ENCODE measurements around the gene FRMD5.

FRMD5 gene

GRCh38 chr15:44093836-44094235 lies 101.2 kb downstream of the FRMD5 start:
- no peak for ATAC-seq
- DNase-seq = no peak

- no peak for ATAC-seq
- DNase-seq = no peak
Measured at GRCh38 chr15:44092221-44092620, 102.8 kb downstream of the FRMD5 start.

- no peak for ATAC-seq
- no peak for DNase-seq
Measured at GRCh38 chr15:44087578-44088465, 107.2 kb downstream of the FRMD5 start.

- DNase-seq (no peak), ATAC-seq (no peak)
Measured at GRCh38 chr15:44084770-44085169, 110.3 kb downstream of the FRMD5 start.

GRCh38 chr15:44084171-44084570 lies 110.9 kb downstream of the FRMD5 start:
- ATAC-seq (no peak), DNase-seq (no peak)

GRCh38 chr15:44082558-44083157 lies 112.4 kb downstream of the FRMD5 start:
- no peak for DNase-seq
- ATAC-seq = no peak

- no peak for DNase-seq
- no peak for ATAC-seq
Measured at GRCh38 chr15:44081026-44082013, 113.8 kb downstream of the FRMD5 start.

GRCh38 chr15:44075535-44075934 lies 119.5 kb downstream of the FRMD5 start:
- ATAC-seq (no peak), DNase-seq (no peak)

GRCh38 chr15:44069489-44069888 lies 125.6 kb downstream of the FRMD5 start:
- ATAC-seq = peak; percentile 55
- DNase-seq = no peak

GRCh38 chr15:44068347-44068746 lies 126.7 kb downstream of the FRMD5 start:
- no peak for DNase-seq
- no peak for ATAC-seq

- DNase-seq (peak; percentile 79), ATAC-seq (peak; percentile 65)
Measured at GRCh38 chr15:44066211-44066827, 128.8 kb downstream of the FRMD5 start.

GRCh38 chr15:44064706-44065105 lies 130.4 kb downstream of the FRMD5 start:
- no peak for ATAC-seq
- DNase-seq = no peak

- no peak for DNase-seq
- no peak for ATAC-seq
Measured at GRCh38 chr15:44058126-44058525, 136.9 kb downstream of the FRMD5 start.

- no peak for ATAC-seq
- DNase-seq = no peak
Measured at GRCh38 chr15:44045661-44046060, 149.4 kb downstream of the FRMD5 start.

- no peak for DNase-seq
- ATAC-seq = peak; percentile 79
Measured at GRCh38 chr15:44045217-44045616, 149.9 kb downstream of the FRMD5 start.

GRCh38 chr15:44038755-44039191 lies 156.3 kb downstream of the FRMD5 start:
- DNase-seq (no peak), ATAC-seq (no peak)

- no peak for DNase-seq
- ATAC-seq = no peak
Measured at GRCh38 chr15:44035781-44036699, 159.0 kb downstream of the FRMD5 start.

- ATAC-seq (no peak), DNase-seq (no peak)
Measured at GRCh38 chr15:44034933-44035624, 160.0 kb downstream of the FRMD5 start.

GRCh38 chr15:44034334-44034733 lies 160.7 kb downstream of the FRMD5 start:
- no peak for DNase-seq
- no peak for ATAC-seq

GRCh38 chr15:44033894-44034293 lies 161.2 kb downstream of the FRMD5 start:
- DNase-seq = no peak
- no peak for ATAC-seq

All from stimulated activated naive CD8-positive, alpha-beta T cell treated with anti-CD3 and anti-CD28 coated beads, Interleukin-15, Interleukin-2, amounts not matched to agents 100 U/mL and 50 U/mL, for 24 hours (primary cell).